GM23248 (cell line): Measurements from ENCODE around the gene ISCU.

ENCODE experiments used
- EZH2 ChIP-seq: fragments of 200-600 bp; sonication (generic); IDR thresholded peaks from 2 replicates; pipeline ENCODE4 v1.6.1; 2018; ENCODE audit warnings: antibody characterized with exemption, mild to moderate bottlenecking; ENCODE audit not compliant: insufficient read depth, poor library complexity, severe bottlenecking
- EZH2phosphoT487 ChIP-seq: fragments of 200-600 bp; sonication (generic); IDR thresholded peaks from 2 replicates; pipeline ENCODE4 v1.6.1; 2018; ENCODE audit warnings: antibody characterized with exemption, moderate library complexity, mild to moderate bottlenecking, low read depth; ENCODE audit not compliant: insufficient read depth

GRCh38 chr12:108594960-108595710 lies 32.7 kb downstream of the ISCU start:
- TF ChIP-seq EZH2 (no peak), EZH2phosphoT487 (no peak)
